GM21529 (cell line): ENCODE measurements around the gene PCP4.

ENCODE experiments used
- ATAC-seq: cut with Tn5 transposase; IDR thresholded peaks from one replicate; pipeline ENCODE4 v1.9.1; 2021; ENCODE audit not compliant: unreplicated experiment

PCP4 gene

DNA sequence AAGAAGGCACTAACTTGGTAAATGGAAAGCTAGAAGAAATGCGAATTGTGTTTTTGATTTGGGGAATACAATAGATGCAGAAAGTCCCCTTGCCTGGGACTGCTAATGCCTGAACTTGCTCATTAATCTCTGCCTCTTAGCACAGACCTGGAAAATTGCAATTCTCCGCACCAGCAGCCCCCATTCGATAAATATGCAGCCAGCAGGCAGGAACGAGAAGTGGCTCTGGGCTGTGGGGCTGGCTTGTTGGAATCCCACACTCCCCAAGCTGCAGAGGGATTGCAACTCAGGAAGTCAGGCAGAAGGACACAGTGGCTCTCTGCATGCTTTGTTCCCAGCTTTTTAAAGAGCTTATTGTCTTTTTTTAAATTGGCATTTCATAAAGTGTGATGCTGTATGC is 51.3 kb downstream of the PCP4 start:
- ATAC-seq = no peak

DNA sequence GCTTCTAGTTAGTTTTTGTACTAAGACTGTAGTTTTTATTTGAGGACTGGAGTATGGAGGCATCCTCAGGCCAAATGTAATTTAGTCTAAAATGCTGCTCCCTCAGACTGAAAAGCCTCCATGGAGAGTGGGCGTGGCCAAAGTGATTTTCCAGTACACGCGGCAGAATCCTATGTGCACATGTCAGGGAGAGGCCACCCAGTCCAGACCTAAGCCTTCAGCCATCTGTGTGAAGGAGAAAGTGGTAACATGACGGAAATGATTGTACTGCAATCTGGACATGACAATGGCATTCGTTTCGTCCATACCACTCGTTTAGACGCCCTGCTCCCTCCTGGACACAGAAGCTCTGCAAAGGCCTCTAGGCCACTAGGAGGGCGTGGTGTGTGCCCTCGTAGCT is 56.2 kb downstream of the PCP4 start:
- no peak for ATAC-seq

DNA sequence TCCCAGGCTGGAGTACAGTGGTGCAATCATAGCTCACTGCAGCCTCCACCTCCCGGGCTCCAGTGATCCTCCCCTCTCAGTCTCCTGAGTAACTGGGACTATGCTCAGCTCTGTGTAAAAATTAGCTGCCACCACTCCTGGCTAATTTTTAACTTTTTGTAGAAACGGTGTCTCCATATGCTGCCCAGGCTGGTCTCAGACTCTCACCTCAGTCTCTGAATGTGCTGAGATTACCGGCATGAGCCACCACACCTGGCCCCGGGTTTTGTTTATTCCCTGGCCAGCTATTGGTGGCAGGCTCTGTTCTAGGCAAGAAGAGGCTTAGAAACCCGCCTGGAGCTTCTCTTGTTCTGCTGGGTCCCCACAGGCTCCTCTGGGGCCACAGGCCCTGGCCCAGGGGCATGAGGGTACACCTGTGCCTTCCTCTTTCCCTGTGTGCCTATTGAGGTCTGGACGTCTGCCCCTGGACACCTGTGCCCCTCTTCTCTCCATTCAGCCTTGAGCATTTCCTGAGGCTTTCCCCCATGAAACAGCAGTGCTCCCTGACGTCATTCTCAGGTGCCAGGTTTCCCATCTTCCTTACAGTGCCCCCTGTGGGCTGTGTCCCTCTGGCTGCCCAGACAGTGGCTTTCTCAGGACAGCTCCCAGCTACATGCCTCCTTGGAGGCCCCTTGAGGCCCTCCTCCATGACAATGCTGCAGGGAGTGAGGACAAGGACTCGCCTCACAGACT is 57.5 kb downstream of the PCP4 start:
- no peak for ATAC-seq

- ATAC-seq = no peak
Measured at GRCh38 chr21:39927304-39927886, 60.2 kb downstream of the PCP4 start.

- ATAC-seq = no peak
Measured at GRCh38 chr21:39932335-39932734, 65.1 kb downstream of the PCP4 start.

DNA sequence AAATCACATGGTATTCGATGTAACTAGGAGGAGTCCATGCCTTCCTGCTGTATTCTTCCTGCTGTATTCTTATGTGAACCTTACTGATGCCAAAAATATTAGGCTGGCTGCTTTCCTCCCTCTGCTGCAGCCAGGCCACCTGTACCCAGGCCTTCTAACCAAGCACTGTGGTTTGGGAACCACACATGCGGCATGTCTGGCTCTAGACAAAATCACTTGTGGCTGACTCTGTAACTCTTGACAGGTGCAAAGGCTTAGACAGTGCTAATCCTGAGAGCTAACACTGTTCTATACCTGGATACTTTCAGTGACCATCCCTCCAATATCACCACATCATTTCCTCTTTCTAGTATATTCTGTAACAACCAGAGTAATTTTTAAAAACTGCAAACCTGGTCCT is 67.7 kb downstream of the PCP4 start:
- no peak for ATAC-seq

- ATAC-seq = no peak
Measured at GRCh38 chr21:39935716-39936115, 68.5 kb downstream of the PCP4 start.

- no peak for ATAC-seq
Measured at GRCh38 chr21:39938086-39938625, 70.9 kb downstream of the PCP4 start.

DNA sequence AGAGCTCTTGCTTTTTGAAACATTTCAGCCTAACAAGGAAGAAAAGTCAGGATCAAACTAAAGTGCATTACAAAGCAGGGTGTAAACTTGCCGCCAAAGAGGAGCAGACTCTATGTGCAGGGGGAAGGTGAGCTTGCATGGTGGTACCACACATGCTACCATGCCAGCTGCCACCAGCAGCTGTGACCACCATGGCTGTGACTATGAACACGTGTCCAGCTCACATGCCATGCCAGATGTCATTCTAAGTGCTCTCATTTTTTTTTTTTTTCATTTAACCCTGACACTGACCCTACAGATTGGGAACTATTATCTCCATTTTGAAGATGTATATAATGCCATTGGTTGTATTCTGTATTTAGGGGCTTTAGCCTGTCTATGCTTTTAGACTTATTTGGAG is 79.0 kb downstream of the PCP4 start:
- ATAC-seq = no peak

DNA sequence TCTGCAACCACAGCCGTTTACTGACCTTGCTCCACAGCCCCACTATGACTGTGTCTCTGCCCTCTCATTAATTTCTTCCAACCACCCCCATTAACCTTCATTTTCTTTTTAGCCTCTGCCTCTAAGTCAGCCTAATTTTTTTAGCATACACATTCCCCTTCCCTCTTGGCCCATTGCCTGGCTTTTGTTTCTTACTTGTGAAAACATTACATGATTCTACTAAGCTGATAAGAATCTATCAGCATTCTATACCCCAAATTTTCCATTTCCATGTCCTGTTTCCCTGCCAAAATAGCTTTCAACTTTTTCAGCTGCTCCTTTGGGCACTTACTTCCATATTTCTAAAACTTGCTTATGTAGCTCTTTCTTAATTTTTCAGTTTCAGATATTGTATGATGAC is 79.8 kb downstream of the PCP4 start:
- ATAC-seq = no peak

GRCh38 chr21:39951183-39952101 is 84.2 kb downstream of the PCP4 start:
- no peak for ATAC-seq

GRCh38 chr21:39952265-39952664 is 85.0 kb downstream of the PCP4 start:
- ATAC-seq = no peak

- no peak for ATAC-seq
Measured at GRCh38 chr21:39954570-39954969, 87.3 kb downstream of the PCP4 start.

GRCh38 chr21:39955326-39955725 is 88.1 kb downstream of the PCP4 start:
- no peak for ATAC-seq

- no peak for ATAC-seq
Measured at GRCh38 chr21:39956586-39956985, 89.3 kb downstream of the PCP4 start.

GRCh38 chr21:39958731-39959130 is 91.5 kb downstream of the PCP4 start:
- no peak for ATAC-seq

- no peak for ATAC-seq
Measured at GRCh38 chr21:39961251-39961650, 94.0 kb downstream of the PCP4 start.

DNA sequence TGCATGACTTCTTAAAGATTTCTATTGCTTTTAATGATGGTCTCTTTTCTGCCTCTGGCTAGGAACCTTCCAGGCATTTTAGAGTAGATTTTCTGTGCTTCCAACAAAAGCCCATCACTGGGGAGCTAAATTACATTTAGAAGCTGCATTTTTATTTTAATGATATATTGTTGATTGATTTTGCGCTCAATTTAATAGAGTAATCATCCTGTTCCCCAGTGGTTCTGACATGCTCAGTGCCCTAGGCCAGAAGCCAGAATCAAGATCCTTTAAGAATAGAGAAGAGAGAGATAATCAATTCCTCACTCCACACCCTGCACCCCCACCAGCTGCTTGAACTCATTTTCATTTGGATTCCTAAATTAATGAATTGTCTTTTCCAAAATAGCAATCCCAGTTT is 97.8 kb downstream of the PCP4 start:
- ATAC-seq = no peak

DNA sequence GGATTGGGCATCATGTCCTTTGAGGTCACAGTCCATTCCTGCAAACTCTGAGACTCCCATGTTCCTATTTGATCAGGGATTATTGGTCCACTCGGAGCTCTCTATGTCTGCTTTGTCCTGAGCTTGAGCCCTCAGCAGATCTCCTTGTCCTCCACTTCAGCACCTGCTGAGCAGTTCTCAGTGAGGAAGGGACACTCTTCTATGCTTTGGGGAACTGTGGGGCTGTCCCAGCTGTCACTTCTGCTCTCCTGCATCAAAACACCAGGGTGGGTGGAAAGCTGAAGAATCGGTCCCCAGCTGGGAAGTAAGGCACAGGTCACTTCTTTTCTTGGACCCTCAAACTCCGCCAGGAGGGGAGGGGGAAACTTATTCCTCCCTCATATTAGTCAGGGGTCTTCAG is 99.5 kb downstream of the PCP4 start:
- no peak for ATAC-seq

- no peak for ATAC-seq
Measured at GRCh38 chr21:39968010-39968409, 100.8 kb downstream of the PCP4 start.

DNA sequence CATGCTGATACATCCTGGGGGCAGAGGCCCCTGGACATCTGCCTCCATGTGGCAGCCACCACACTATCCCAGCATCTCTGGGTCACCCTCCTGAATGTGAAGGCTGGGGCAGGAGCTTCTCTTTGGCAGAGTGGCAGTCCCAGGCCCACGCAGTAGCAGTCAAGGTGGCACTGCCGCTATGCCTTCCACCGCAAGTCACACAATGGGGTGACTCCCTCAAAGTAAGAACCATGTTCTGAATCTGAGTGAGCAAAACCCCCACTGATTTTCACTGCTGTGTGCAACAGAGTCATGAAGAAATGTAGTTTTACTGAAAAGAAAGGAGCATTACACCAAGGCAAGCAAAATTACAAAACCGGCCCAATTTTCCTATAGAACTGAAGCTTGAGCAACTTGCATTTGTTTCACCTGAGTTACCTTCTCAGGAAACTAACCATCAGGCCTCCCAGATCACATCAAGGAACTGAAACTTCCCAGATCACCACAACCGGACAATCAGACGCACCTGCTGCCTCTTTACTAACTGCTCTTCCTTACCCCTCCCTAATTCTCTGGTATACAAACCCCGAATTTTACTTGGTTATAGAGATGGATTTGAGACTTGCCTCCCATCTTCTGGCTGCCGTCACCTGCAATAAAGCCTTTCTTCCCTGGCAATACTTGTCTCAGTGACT is 102.6 kb downstream of the PCP4 start:
- no peak for ATAC-seq
